ENCODE measurements around the gene IFNA10.
"Not testable (repeated sequence)": the region's sequence is repeated elsewhere in the genome, so short reads cannot be mapped to it uniquely, and the experiment has no call there.

The IFNA10 gene

GRCh38 chr9:21207043-21207442 lies at the start of gene IFNA10:
IFNA10 (minus strand) TSS chr9:21207143; CDS start chr9:21207097, 46 bp downstream.
- not testable (repeated sequence) for DNase-seq (ENCODE audit: low spot score)

- no peak for DNase-seq (ENCODE audit: low spot score)
Measured at GRCh38 chr9:21255538-21256212, 48.7 kb upstream of the IFNA10 start.

GRCh38 chr9:21252721-21253547 lies 46.0 kb upstream of the IFNA10 start:
- peak; percentile 32 for DNase-seq (ENCODE audit: low spot score)

DNA sequence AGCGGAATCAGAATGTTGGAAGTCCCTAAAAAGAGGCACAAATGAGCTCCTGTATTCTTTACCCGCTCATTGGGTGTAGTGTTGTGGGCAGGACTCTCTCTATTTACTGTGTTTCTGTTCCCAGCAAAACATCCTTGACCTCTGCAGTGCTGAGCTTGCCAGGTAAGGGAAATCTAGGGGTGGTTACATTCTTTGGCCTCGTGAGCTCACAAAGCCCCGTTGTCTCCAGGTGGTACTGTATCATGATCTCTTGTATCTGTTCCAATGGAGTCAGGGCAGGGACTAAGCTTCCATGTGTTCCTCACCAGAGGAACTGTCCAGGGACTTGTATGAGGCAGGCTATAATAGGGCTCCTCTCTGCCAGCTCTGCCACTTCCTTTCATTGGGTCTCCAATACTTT lies 44.7 kb upstream of the IFNA10 start:
- no peak for DNase-seq (ENCODE audit: low spot score)

DNA sequence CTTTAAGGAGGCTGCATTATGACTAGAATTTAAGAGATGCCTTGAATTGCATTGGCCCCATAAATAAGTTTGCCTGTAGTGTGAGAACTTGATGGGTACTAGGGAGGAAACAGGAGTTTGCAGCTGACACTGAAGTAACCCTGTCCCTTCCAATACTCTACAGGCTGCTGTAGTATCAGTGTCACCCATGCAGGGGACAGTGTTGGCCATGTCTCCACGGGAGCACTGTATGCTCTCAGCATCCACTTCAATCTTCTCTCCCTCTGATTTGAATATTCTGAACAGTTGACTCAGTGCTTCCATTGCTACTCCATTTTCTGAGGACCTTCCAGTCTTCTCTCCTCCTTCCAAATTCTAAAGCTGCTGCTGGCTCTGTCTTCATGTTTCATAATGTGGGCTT lies 44.2 kb upstream of the IFNA10 start:
- DNase-seq (ENCODE audit: low spot score): no peak

- no peak for DNase-seq (ENCODE audit: low spot score)
Measured at GRCh38 chr9:21244836-21245235, 37.9 kb upstream of the IFNA10 start.

- no peak for DNase-seq (ENCODE audit: low spot score)
Measured at GRCh38 chr9:21239911-21240310, 33.0 kb upstream of the IFNA10 start, which contains the start of gene IFNA14. IFNA14 (minus strand) TSS chr9:21240005; CDS start chr9:21239935, 70 bp downstream.

DNA sequence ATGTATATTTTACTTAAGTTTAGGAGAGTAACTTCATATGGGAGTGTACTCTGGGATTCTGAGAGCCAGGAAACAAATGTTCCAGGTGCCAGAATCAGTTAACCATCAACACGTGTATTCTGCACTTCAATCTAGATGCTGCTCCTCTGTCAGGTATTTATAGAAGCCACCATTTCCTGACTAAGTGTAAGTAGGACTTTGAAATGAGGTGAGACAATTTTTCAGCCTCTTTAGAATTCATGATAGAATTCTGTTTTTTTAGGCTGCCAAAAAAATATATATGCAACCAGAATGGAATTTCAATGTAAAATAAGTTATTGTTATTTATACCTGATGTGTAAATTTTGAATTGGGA lies 29.4 kb upstream of the IFNA10 start:
- not testable (repeated sequence) for DNase-seq (ENCODE audit: low spot score)

- DNase-seq (ENCODE audit: low spot score): peak; percentile 48
Measured at GRCh38 chr9:21235468-21236359, 28.8 kb upstream of the IFNA10 start.

- DNase-seq (ENCODE audit: low spot score): no peak
Measured at GRCh38 chr9:21234153-21234687, 27.3 kb upstream of the IFNA10 start.

DNA sequence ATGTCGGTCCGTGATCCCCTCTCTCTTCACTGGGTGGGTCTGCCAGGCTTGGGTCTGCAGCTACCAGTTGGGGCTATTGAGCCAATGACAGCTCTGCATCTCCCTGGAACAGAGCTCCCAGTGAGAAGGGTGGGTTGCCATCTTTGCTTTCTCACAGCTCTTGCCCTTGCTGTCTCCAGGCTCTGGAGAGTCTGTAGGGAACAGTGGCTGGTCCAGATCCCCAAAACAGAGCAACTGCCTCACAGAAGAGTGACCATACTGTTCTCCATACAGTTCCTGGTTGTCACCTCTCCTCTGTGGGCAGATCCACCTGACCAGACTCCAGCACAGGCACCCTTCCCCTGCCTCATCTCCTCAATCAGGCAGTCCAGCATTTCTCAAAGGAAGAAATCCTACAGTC lies 26.3 kb upstream of the IFNA10 start:
- no peak for DNase-seq (ENCODE audit: low spot score)

GRCh38 chr9:21228122-21228521 lies 21.2 kb upstream of the IFNA10 start, which contains the start of gene IFNA17:
IFNA17 (minus strand) TSS chr9:21228222; CDS start chr9:21228173, 49 bp downstream.
- no peak for DNase-seq (ENCODE audit: low spot score)

GRCh38 chr9:21217211-21217610 lies 10.3 kb upstream of the IFNA10 start, which contains the start of gene IFNA16:
IFNA16 (minus strand) TSS chr9:21217311; CDS start chr9:21217305, 6 bp downstream.
- not testable (repeated sequence) for DNase-seq (ENCODE audit: low spot score)

DNA sequence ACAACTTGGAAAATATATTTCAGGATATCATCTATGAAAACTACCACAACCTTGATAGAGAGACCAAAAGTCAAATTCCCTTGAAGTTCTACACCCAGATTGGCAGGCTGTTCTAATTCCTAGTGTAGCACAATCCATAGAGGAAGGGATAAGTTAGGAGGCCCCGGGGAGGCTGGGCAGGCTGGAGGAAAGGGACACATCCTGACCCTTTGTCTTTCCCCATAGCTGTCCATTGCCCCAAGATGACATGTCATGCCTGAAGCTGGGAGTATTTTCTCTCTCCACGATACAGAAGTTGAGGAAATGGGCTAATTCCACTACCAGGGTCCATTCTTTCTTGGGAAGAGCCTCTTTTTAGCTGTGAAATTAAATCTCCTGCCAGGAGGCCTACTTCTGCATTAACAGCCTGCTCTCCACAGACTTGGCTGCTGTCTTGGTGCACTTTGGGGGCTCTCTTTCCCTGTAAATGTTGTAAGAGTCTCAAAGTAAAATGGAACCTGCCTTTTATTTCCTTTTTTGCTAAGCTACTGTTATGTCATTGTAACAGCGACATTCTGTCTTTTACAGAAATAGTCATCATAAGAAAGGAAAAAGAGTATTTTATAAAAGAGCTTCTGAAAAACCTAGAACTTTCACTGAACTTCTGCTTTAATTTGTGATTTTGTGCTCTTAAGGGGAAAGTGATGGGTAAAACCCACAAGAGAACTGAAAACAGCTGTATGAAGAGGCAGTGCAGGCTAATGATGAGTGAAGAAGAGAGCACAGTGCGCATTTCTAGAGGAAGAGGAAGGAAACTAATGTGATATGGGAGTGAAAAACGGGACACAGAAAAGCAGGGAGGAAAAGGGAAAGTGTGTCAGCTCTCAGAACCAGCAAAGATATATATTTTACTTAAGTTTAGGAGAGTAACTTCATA lies 6.7 kb upstream of the IFNA10 start:
- DNase-seq (ENCODE audit: low spot score): peak; percentile 1

DNA sequence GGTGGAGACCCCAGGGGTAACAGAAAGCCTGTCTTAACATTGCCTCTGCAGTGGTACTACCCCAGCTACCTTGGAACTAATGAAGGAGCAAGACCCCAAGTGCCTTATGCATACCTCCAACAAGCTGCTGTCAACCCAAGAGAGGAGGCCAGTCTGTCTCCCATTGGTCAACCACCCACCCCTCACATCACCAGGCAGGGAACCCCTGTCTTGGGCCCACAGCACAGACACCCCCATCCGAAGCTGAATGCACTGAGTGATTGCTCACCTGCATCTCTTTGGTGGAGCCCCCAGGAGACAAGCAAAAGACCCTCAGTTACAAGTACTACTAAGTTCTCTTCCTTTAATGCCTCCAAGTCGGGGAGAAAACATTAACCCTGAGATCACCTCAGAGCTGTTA lies 5.2 kb upstream of the IFNA10 start:
- DNase-seq (ENCODE audit: low spot score): not testable (repeated sequence)

GRCh38 chr9:21210782-21211181 lies 3.8 kb upstream of the IFNA10 start:
- not testable (repeated sequence) for DNase-seq (ENCODE audit: low spot score)

GRCh38 chr9:21210311-21210710 lies 3.4 kb upstream of the IFNA10 start:
- DNase-seq (ENCODE audit: low spot score): no peak

GRCh38 chr9:21205204-21205603 lies 1.7 kb downstream of the IFNA10 start:
- DNase-seq (ENCODE audit: low spot score): no peak

GRCh38 chr9:21202105-21202504 lies 4.8 kb downstream of the IFNA10 start, which contains the start of gene IFNA7:
IFNA7 (minus strand) TSS chr9:21202205; CDS start chr9:21202165, 40 bp downstream.
- DNase-seq (ENCODE audit: low spot score): not testable (repeated sequence)
